ENCODE data around the gene PLCH2.

GRCh38 chr1:2546515-2547209 is 70.6 kb downstream of the PLCH2 start:
- TF ChIP-seq CTCF (conservative IDR thresholded peaks at IDR 0.05; ENCODE audit: low read depth, low read length) (0 out of 2 replicates have a peak, but pooled peaks have one; percentile 25), EZH2 (IDR thresholded peaks at IDR 0.05; ENCODE audit: borderline replicate concordance, low read depth, low read length, poor library complexity, severe bottlenecking) (no peak)

Data from A673 (cell line).